Karpas-422 (cell line): ENCODE measurements around the gene FGR. TPM values are rescaled to one million over a fixed set of nuclear protein-coding genes. Genes with fewer than 3 reads are reported as not detected.
"Not testable (repeated sequence)": the region's sequence is repeated elsewhere in the genome, so short reads cannot be mapped to it uniquely, and the experiment has no call there.

Source experiments
- DNase-seq: peaks from one replicate; pipeline ENCODE4 v3.0.0-alpha.2; 2015
- H2AFZ ChIP-seq: fragments of 200-600 bp; sonication (generic); 2 replicates; pipeline ENCODE4 v1.6.1; 2014; ENCODE audit warnings: antibody characterized with exemption, low read length, mixed read lengths
- H3K27ac ChIP-seq: fragments of 200-600 bp; sonication (generic); 2 replicates; pipeline ENCODE4 v1.5.1; 2014; ENCODE audit warnings: mild to moderate bottlenecking, low read length, moderate library complexity
- H3K27me3 ChIP-seq: fragments of 200-600 bp; sonication (generic); 2 replicates; pipeline ENCODE4 v1.6.1; 2014; ENCODE audit warnings: low read length, mixed read lengths
- H3K36me3 ChIP-seq: fragments of 200-600 bp; sonication (generic); 2 replicates; pipeline ENCODE4 v1.6.1; 2014; ENCODE audit warnings: low read length, mixed read lengths; ENCODE audit not compliant: insufficient read depth
- H3K4me1 ChIP-seq: fragments of 200-600 bp; sonication (generic); 2 replicates; pipeline ENCODE4 v1.6.1; 2014; ENCODE audit warnings: mild to moderate bottlenecking, low read length, mixed read lengths
- H3K4me2 ChIP-seq: fragments of 200-600 bp; sonication (generic); 2 replicates; pipeline ENCODE4 v1.6.1; 2014; ENCODE audit warnings: low read length, low read depth, mild to moderate bottlenecking; ENCODE audit not compliant: poor library complexity, severe bottlenecking
- H3K4me3 ChIP-seq: fragments of 200-600 bp; sonication (generic); 2 replicates; pipeline ENCODE4 v1.5.1; 2014; ENCODE audit warnings: mild to moderate bottlenecking, antibody characterized with exemption, low read length, mixed read lengths
- H3K79me2 ChIP-seq: fragments of 200-600 bp; sonication (generic); 2 replicates; pipeline ENCODE4 v1.6.1; 2014; ENCODE audit warnings: mild to moderate bottlenecking, low read length, mixed read lengths
- H3K9ac ChIP-seq: fragments of 200-600 bp; sonication (generic); 2 replicates; pipeline ENCODE4 v1.6.0; 2014; ENCODE audit warnings: low read length
- H3K9me2 ChIP-seq: fragments of 200-600 bp; sonication (generic), shearing (Covaris generic); replicated peaks from 2 replicates; pipeline ENCODE4 v1.6.0; 2014; ENCODE audit warnings: mild to moderate bottlenecking, low read length, moderate library complexity; ENCODE audit not compliant: insufficient read depth
- H3K9me3 ChIP-seq: fragments of 300-700, 200-600 bp; sonication (generic); 2 replicates; pipeline ENCODE4 v1.6.1; 2014; ENCODE audit warnings: low read length, mixed read lengths
- H4K20me1 ChIP-seq: fragments of 200-600 bp; sonication (generic); 2 replicates; pipeline ENCODE4 v1.6.1; 2014; ENCODE audit warnings: mild to moderate bottlenecking, antibody characterized with exemption, low read length, low read depth; ENCODE audit not compliant: insufficient read depth
- total RNA-seq: library from RNA; depleted of rRNA; stranded (reverse); fragments of >200 nt; shearing (Covaris generic); gene quantifications from 2 replicates; pipeline ENCODE4 v1.2.3, GENCODE V29; 2014; ENCODE audit warnings: low replicate concordance

The FGR gene
- total RNA-seq, 1 experiment from 2014 or later, result 3.0 TPM

GRCh38 chr1:27627733-27628132, 7.3 kb downstream of the FGR start:
- peaks cover 84% of the 10 kb centered on the region for H3K4me1 ChIP-seq
- not testable (repeated sequence) for H3K4me2 ChIP-seq, H3K27me3 ChIP-seq, H3K9ac ChIP-seq, H3K36me3 ChIP-seq, H4K20me1 ChIP-seq, H3K79me2 ChIP-seq, H3K9me3 ChIP-seq, H3K4me3 ChIP-seq, DNase-seq, H3K9me2 ChIP-seq, H2AFZ ChIP-seq
- H3K27ac ChIP-seq, result peak overlapping the region; percentile 98; the same call in 1 of the 2 replicates

- no peak overlapping the region for H2AFZ ChIP-seq
- H3K36me3 ChIP-seq, result no peaks in the 10 kb centered on the region
- H3K9ac ChIP-seq, result no peak overlapping the region
- H3K9me3 ChIP-seq, result no peaks in the 10 kb centered on the region
- H3K79me2 ChIP-seq, result no peaks in the 10 kb centered on the region
- no peak overlapping the region for H3K27ac ChIP-seq
- H3K4me3 ChIP-seq, result no peak overlapping the region
- no peak for DNase-seq
- peaks cover 77% of the 10 kb centered on the region for H3K4me1 ChIP-seq
- H3K4me2 ChIP-seq, result no peak overlapping the region
- H3K27me3 ChIP-seq, result no peaks in the 10 kb centered on the region
- H3K9me2 ChIP-seq, result no peaks in the 10 kb centered on the region
- H4K20me1 ChIP-seq, result no peaks in the 10 kb centered on the region
Measured at GRCh38 chr1:27627061-27627460, 7.9 kb downstream of the FGR start.

DNA sequence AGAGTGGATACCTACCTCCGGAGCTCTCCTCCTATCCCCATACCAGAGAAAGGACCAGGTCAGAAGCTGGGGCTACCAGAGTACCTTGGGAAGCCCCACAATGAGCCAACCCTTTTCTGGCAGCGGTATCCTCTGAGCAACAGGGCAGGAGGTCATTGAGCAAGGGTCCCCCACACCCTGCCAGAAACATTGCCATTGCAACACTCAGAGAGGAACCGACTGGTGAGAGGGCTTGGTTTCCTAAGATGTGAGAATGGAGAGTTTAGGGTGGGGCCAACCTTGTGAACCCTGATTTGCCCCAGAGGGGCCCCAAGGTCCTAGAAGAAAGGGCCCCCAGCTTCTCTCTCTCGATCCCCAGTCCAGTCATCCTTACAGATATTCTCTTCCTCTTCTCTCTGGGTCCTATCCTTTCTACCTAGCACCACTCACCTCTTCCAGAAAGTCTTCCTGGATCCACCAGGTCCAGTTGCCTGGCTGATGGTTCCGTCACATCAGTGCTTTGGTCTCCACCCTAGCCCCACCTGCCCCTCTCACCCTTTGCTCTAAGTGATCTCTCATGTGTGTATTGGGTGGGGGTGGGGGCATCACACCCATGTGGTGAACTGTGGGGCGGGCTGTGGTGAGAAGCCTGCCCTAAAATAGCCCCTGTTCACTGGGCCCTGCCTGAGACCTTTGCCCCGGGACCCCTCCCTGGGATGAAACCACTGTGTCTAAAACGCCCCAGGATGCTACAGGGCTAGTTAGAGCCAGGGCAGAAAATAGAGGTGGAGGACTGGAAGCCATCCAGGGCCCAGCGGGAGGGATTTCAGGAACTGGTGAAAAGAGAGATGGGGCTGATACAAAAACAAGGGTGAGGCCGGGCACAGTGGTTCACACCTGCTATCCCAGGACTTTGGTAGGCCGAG, 8.7 kb downstream of the FGR start:
- Histone ChIP-seq H3K9ac (peak overlapping the region; percentile 11), H3K79me2 (no peaks in the 10 kb centered on the region), H3K36me3 (no peaks in the 10 kb centered on the region), H3K27ac (no peak overlapping the region), H3K9me3 (no peaks in the 10 kb centered on the region), H3K4me2 (peak overlapping the region; percentile 31), H4K20me1 (no peaks in the 10 kb centered on the region), H3K9me2 (no peaks in the 10 kb centered on the region), H3K4me3 (no peak overlapping the region), H3K4me1 (peaks cover 74% of the 10 kb centered on the region), H2AFZ (peak overlapping the region; percentile 12; the same call in 1 of the 2 replicates), H3K27me3 (no peaks in the 10 kb centered on the region)
- no peak for DNase-seq

DNA sequence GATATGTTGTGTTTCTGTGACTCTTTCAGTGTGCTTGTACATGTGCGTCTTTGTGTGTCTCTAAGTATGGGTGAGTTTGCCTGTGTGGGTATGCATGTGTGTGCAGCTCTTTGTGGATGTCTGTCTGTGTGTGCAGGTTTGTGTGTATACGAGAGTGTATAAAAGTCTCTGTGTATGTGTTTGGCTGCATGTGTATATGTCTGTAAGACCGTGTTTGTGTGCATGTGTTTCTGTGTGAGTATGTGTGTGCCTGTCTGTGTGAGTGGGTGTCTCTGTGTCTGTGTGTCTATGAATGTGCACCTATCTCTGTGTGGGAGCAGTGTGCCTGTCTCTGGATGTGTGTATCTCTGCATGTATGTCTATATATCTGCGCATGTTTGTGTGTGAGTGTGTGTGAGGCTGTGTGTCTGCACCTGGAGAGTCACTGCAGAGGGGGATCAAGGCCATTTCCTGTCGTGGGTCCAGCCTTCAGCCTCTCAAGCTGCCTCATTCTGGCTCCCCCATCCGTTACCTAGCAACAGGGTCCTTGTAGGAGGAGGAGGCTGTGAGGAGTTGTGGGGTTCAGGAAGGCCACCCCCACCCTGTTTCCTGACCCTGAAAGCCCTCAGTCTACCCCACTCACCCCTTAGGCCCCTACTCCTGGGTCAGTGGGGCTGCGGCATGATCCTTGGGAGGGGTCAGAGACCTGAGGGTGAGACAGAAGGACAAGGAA, 10.4 kb downstream of the FGR start:
- peak; percentile 74 for DNase-seq
- H2AFZ ChIP-seq, result peak overlapping the region; percentile 16; the same call in 1 of the 2 replicates
- peak overlapping the region; percentile 16; the same call in 1 of the 2 replicates for H3K4me3 ChIP-seq
- peak overlapping the region; percentile 34; the same call in 1 of the 2 replicates for H3K27ac ChIP-seq
- H4K20me1 ChIP-seq, result no peaks in the 10 kb centered on the region
- peak overlapping the region; percentile 42 for H3K9ac ChIP-seq
- no peaks in the 10 kb centered on the region for H3K79me2 ChIP-seq
- H3K36me3 ChIP-seq, result no peaks in the 10 kb centered on the region
- no peaks in the 10 kb centered on the region for H3K9me2 ChIP-seq
- no peaks in the 10 kb centered on the region for H3K9me3 ChIP-seq
- peak overlapping the region; percentile 53 for H3K4me2 ChIP-seq
- H3K4me1 ChIP-seq, result peaks cover 61% of the 10 kb centered on the region
- H3K27me3 ChIP-seq, result no peaks in the 10 kb centered on the region

GRCh38 chr1:27623327-27624212, 11.4 kb downstream of the FGR start:
- no peak for DNase-seq
- no peak overlapping the region for H3K4me3 ChIP-seq

GRCh38 chr1:27622828-27623227, 12.2 kb downstream of the FGR start:
- Histone ChIP-seq H3K9me2 (no peaks in the 10 kb centered on the region), H3K9me3 (no peaks in the 10 kb centered on the region), H3K4me2 (no peak overlapping the region), H2AFZ (no peak overlapping the region), H3K4me3 (no peak overlapping the region), H4K20me1 (no peaks in the 10 kb centered on the region), H3K79me2 (no peaks in the 10 kb centered on the region), H3K9ac (no peak overlapping the region), H3K27ac (no peak overlapping the region), H3K36me3 (no peaks in the 10 kb centered on the region), H3K4me1 (peaks cover 49% of the 10 kb centered on the region), H3K27me3 (no peaks in the 10 kb centered on the region)
- no peak for DNase-seq

More at GRCh38 chr1:27623327-27624212, 11.4 kb downstream of the FGR start:
- H4K20me1 ChIP-seq, result no peaks in the 10 kb centered on the region
- no peak overlapping the region for H3K9ac ChIP-seq
- no peak overlapping the region for H3K27ac ChIP-seq
- H3K27me3 ChIP-seq, result no peaks in the 10 kb centered on the region
- no peak overlapping the region for H3K4me2 ChIP-seq
- no peak overlapping the region for H2AFZ ChIP-seq
- peaks cover 52% of the 10 kb centered on the region for H3K4me1 ChIP-seq
- no peaks in the 10 kb centered on the region for H3K36me3 ChIP-seq
- no peaks in the 10 kb centered on the region for H3K9me3 ChIP-seq
- no peaks in the 10 kb centered on the region for H3K79me2 ChIP-seq
- no peaks in the 10 kb centered on the region for H3K9me2 ChIP-seq

- Histone ChIP-seq H3K36me3 (no peaks in the 10 kb centered on the region), H4K20me1 (no peaks in the 10 kb centered on the region), H3K27me3 (no peaks in the 10 kb centered on the region), H3K27ac (no peak overlapping the region), H2AFZ (no peak overlapping the region), H3K9me3 (no peaks in the 10 kb centered on the region), H3K4me2 (no peak overlapping the region), H3K4me1 (peaks cover 37% of the 10 kb centered on the region), H3K4me3 (no peak overlapping the region), H3K79me2 (no peaks in the 10 kb centered on the region), H3K9ac (no peak overlapping the region), H3K9me2 (no peaks in the 10 kb centered on the region)
- DNase-seq, result peak; percentile 60
Measured at GRCh38 chr1:27621051-27621920, 13.7 kb downstream of the FGR start.
